SK-N-SH (cell line): ENCODE measurements around the gene CDC37.
A peak's percentile ranks its signal among the peaks of the same experiment; 100 is the strongest.

Source experiments
- TF ChIP-seq, protein P1 (sequence below): fragments of 200-600 bp; sonication (generic); IDR thresholded peaks from 2 replicates; pipeline ENCODE4 v1.6.1; 2017; ENCODE audit warnings: antibody characterized with exemption, mild to moderate bottlenecking, moderate library complexity
- TF ChIP-seq, protein P2 (sequence below): IDR thresholded peaks from 2 replicates; pipeline ENCODE4 v1.6.1; 2012; ENCODE audit warnings: mild to moderate bottlenecking, low read depth, low read length, moderate library complexity

DNA sequence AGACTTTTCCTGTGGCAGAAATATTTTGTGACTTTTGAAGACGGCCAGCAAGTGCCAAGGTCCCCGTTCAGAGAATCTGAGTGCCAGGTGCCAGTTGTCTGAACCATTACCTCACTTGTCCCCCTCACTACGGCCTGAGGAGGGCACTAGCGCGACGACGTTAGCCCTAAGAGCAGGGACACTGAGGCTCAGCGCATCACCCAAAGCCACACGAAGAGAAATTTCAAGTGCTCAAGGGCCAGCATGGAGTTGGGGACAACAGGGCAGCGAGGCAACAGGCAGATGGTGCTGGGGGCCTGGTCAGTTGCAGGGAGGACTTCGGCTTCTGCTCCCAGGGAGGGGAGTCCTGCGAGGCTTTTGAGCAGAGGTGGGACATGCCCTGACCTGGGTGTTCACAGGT is 13.5 kb downstream of the CDC37 start:
- TF ChIP-seq, protein P1, sequence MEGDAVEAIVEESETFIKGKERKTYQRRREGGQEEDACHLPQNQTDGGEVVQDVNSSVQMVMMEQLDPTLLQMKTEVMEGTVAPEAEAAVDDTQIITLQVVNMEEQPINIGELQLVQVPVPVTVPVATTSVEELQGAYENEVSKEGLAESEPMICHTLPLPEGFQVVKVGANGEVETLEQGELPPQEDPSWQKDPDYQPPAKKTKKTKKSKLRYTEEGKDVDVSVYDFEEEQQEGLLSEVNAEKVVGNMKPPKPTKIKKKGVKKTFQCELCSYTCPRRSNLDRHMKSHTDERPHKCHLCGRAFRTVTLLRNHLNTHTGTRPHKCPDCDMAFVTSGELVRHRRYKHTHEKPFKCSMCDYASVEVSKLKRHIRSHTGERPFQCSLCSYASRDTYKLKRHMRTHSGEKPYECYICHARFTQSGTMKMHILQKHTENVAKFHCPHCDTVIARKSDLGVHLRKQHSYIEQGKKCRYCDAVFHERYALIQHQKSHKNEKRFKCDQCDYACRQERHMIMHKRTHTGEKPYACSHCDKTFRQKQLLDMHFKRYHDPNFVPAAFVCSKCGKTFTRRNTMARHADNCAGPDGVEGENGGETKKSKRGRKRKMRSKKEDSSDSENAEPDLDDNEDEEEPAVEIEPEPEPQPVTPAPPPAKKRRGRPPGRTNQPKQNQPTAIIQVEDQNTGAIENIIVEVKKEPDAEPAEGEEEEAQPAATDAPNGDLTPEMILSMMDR = peak; percentile 40
- TF ChIP-seq, protein P2, sequence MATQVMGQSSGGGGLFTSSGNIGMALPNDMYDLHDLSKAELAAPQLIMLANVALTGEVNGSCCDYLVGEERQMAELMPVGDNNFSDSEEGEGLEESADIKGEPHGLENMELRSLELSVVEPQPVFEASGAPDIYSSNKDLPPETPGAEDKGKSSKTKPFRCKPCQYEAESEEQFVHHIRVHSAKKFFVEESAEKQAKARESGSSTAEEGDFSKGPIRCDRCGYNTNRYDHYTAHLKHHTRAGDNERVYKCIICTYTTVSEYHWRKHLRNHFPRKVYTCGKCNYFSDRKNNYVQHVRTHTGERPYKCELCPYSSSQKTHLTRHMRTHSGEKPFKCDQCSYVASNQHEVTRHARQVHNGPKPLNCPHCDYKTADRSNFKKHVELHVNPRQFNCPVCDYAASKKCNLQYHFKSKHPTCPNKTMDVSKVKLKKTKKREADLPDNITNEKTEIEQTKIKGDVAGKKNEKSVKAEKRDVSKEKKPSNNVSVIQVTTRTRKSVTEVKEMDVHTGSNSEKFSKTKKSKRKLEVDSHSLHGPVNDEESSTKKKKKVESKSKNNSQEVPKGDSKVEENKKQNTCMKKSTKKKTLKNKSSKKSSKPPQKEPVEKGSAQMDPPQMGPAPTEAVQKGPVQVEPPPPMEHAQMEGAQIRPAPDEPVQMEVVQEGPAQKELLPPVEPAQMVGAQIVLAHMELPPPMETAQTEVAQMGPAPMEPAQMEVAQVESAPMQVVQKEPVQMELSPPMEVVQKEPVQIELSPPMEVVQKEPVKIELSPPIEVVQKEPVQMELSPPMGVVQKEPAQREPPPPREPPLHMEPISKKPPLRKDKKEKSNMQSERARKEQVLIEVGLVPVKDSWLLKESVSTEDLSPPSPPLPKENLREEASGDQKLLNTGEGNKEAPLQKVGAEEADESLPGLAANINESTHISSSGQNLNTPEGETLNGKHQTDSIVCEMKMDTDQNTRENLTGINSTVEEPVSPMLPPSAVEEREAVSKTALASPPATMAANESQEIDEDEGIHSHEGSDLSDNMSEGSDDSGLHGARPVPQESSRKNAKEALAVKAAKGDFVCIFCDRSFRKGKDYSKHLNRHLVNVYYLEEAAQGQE = no peak
